Osteoblast (primary cell): ENCODE data around the gene RMND5A. TPM values are rescaled to one million over a fixed set of nuclear protein-coding genes. Genes with fewer than 3 reads are reported as not detected.

Experiments
- DNase-seq: peaks from one replicate; pipeline ENCODE4 v3.0.0; 2011; ENCODE audit warnings: low spot score, mixed read lengths; ENCODE audit not compliant: insufficient read length; ENCODE audit errors: missing footprints
- H2AFZ ChIP-seq: 2 replicates; pipeline ENCODE4 v1.6.0; 2011; ENCODE audit warnings: mild to moderate bottlenecking, low read length
- H3K27ac ChIP-seq: 2 replicates; pipeline ENCODE4 v1.5.1; 2011; ENCODE audit warnings: mild to moderate bottlenecking, low read depth, low read length, moderate library complexity
- H3K27me3 ChIP-seq: 2 replicates; pipeline ENCODE4 v1.6.0; 2012; ENCODE audit warnings: mild to moderate bottlenecking, control low read depth, inconsistent platforms, low read length, moderate library complexity; ENCODE audit not compliant: insufficient read depth
- H3K36me3 ChIP-seq: 2 replicates; pipeline ENCODE4 v1.5.1; 2011; ENCODE audit warnings: mild to moderate bottlenecking, low read length, control low read depth, moderate library complexity; ENCODE audit not compliant: insufficient read depth
- H3K4me1 ChIP-seq: 2 replicates; pipeline ENCODE4 v1.5.1; 2011; ENCODE audit warnings: mild to moderate bottlenecking, low read length, control low read depth, moderate library complexity; ENCODE audit not compliant: insufficient read depth
- H3K4me2 ChIP-seq: 2 replicates; pipeline ENCODE4 v1.6.0; 2011; ENCODE audit warnings: mild to moderate bottlenecking, low read length; ENCODE audit not compliant: insufficient read depth
- H3K4me3 ChIP-seq: fragments of 200-600 bp; sonication (generic); 3 replicates; pipeline ENCODE4 v1.5.1; 2012; ENCODE audit warnings: mild to moderate bottlenecking, low read length, inconsistent platforms; ENCODE audit not compliant: insufficient read depth
- H3K79me2 ChIP-seq: 2 replicates; pipeline ENCODE4 v1.6.0; 2012; ENCODE audit warnings: mild to moderate bottlenecking, low read length, control low read depth, inconsistent platforms; ENCODE audit not compliant: insufficient read depth
- H3K9me3 ChIP-seq: 2 replicates; pipeline ENCODE4 v1.5.1; 2011; ENCODE audit warnings: low read depth, low read length, control low read depth
- H4K20me1 ChIP-seq: 2 replicates; pipeline ENCODE4 v1.6.0; 2012; ENCODE audit warnings: mild to moderate bottlenecking, low read length, control low read depth; ENCODE audit not compliant: insufficient read depth
- CTCF ChIP-seq: IDR thresholded peaks from 2 replicates; pipeline ENCODE4 v1.5.1; 2011; ENCODE audit warnings: mild to moderate bottlenecking, low read depth, low read length, moderate library complexity; ENCODE audit errors: extremely low read depth
- total RNA-seq: library from RNA; depleted of rRNA; stranded (reverse); fragments of >200 nt; gene quantifications from 2 replicates; pipeline ENCODE4 v1.2.3, GENCODE V29; 2012

Gene RMND5A
- total RNA-seq, 1 donor, result 16.3 TPM

- no peak for DNase-seq
- H3K79me2 ChIP-seq, result no peaks in the 10 kb centered on the region
- no peak overlapping the region for H3K4me3 ChIP-seq
- no peaks in the 10 kb centered on the region for H4K20me1 ChIP-seq
- TF ChIP-seq CTCF, result no peak
- no peak overlapping the region for H3K4me2 ChIP-seq
- H3K9me3 ChIP-seq, result no peaks in the 10 kb centered on the region
- no peak overlapping the region for H2AFZ ChIP-seq
- no peaks in the 10 kb centered on the region for H3K4me1 ChIP-seq
- no peak overlapping the region for H3K27ac ChIP-seq
- H3K36me3 ChIP-seq, result peaks cover 6% of the 10 kb centered on the region
- H3K27me3 ChIP-seq, result no peaks in the 10 kb centered on the region
Observed at GRCh38 chr2:86774862-86775261, 54.8 kb downstream of the RMND5A start.

DNA sequence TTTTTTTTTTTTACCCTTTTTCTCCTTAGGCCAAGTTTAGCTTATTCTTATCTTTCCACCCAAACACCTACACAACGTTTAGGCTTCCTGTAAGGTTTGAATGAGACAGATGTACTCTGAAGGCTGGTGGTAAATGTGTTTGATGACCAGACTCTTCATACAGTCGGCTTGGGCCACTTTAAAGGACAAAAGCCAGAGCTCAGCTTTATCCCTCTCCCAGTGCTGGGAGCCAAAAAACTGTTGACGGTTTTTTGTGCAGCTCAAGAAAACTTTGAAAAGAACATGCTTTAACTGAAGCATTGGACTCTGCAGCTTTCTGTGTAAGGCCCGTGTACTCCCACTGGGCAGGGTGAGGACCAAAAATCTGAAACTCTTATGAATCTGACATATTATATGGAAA is 55.2 kb downstream of the RMND5A start:
- DNase-seq, result no peak
- Histone ChIP-seq H3K27ac (no peak overlapping the region), H3K27me3 (no peaks in the 10 kb centered on the region), H3K4me3 (no peak overlapping the region), H4K20me1 (no peaks in the 10 kb centered on the region), H3K79me2 (no peaks in the 10 kb centered on the region), H3K4me1 (no peaks in the 10 kb centered on the region), H3K4me2 (no peak overlapping the region), H3K9me3 (no peaks in the 10 kb centered on the region), H2AFZ (no peak overlapping the region), H3K36me3 (peaks cover 1% of the 10 kb centered on the region)
- TF ChIP-seq CTCF, result no peak

GRCh38 chr2:86776532-86776931 is 56.4 kb downstream of the RMND5A start:
- no peaks in the 10 kb centered on the region for H3K9me3 ChIP-seq
- no peak for TF ChIP-seq CTCF
- no peaks in the 10 kb centered on the region for H3K27me3 ChIP-seq
- H3K4me1 ChIP-seq, result no peaks in the 10 kb centered on the region
- H3K4me2 ChIP-seq, result no peak overlapping the region
- no peak overlapping the region for H2AFZ ChIP-seq
- H3K36me3 ChIP-seq, result no peaks in the 10 kb centered on the region
- no peaks in the 10 kb centered on the region for H3K79me2 ChIP-seq
- DNase-seq, result no peak
- H3K4me3 ChIP-seq, result no peak overlapping the region
- no peak overlapping the region for H3K27ac ChIP-seq
- H4K20me1 ChIP-seq, result no peaks in the 10 kb centered on the region

- Histone ChIP-seq H2AFZ (no peak overlapping the region), H3K4me1 (no peaks in the 10 kb centered on the region), H3K36me3 (no peaks in the 10 kb centered on the region), H3K79me2 (no peaks in the 10 kb centered on the region), H3K27ac (no peak overlapping the region), H3K9me3 (no peaks in the 10 kb centered on the region), H4K20me1 (no peaks in the 10 kb centered on the region), H3K4me3 (no peak overlapping the region), H3K4me2 (no peak overlapping the region), H3K27me3 (no peaks in the 10 kb centered on the region)
- no peak for DNase-seq
- TF ChIP-seq CTCF, result no peak
Observed at GRCh38 chr2:86778957-86779356, 58.9 kb downstream of the RMND5A start.
